CD4-positive, alpha-beta T cell (primary cell): ENCODE results near the gene SPECC1. TPM values are rescaled to one million over a fixed set of nuclear protein-coding genes. Genes with fewer than 3 reads are reported as not detected.
"Not testable (repeated sequence)": the region's sequence is repeated elsewhere in the genome, so short reads cannot be mapped to it uniquely, and the experiment has no call there.

ENCODE experiments used
- ATAC-seq: fragments of 200-7000 bp; cut with Tn5 transposase; one replicate; pipeline ENCODE4 v1.10.0; 2022; ENCODE audit warnings: mild to moderate bottlenecking; ENCODE audit not compliant: poor library complexity
- CTCF ChIA-PET: fragments of 350-600 bp; sonication (Branson Sonifier 250); formaldehyde crosslinking; loops from one replicate; lab custom pipeline; 2021; ENCODE audit warnings: antibody characterized with exemption, inconsistent platforms; lab: Charles Lee
- POLR2A ChIA-PET: fragments of 350-600 bp; sonication (Branson Sonifier 250); formaldehyde crosslinking; loops from one replicate; lab custom pipeline; 2021; ENCODE audit warnings: antibody characterized with exemption, inconsistent platforms; lab: Charles Lee
- DNase-seq, 14 experiments: peaks; one replicate each; pipeline ENCODE4 v3.0.0-alpha.2; 2013 to 2020; ENCODE audit warnings: mixed read lengths in 2 of 14
- H3K27ac ChIP-seq, 2 donors: one replicate each; pipeline versions ENCODE4 v1.5.1 to v1.7.0; 2013; ENCODE audit warnings: low read length in 2 of 2, low read depth in 1 of 2, mild to moderate bottlenecking in 1 of 2
- H3K27me3 ChIP-seq, 2 experiments: 1 replicate in 1 of 2; 2 replicates in 1 of 2; pipeline versions ENCODE4 v1.6.1 to v1.7.0; 2013; ENCODE audit warnings: low read length in 2 of 2, control low read depth in 1 of 2, mild to moderate bottlenecking in 1 of 2, moderate library complexity in 1 of 2; ENCODE audit not compliant: insufficient read depth in 2 of 2, control insufficient read depth in 1 of 2
- H3K36me3 ChIP-seq: one replicate; pipeline ENCODE4 v1.6.1; 2013; ENCODE audit warnings: low read length, control low read depth; ENCODE audit not compliant: insufficient read depth
- H3K4me1 ChIP-seq: one replicate; pipeline ENCODE4 v1.6.1; 2013; ENCODE audit warnings: low read length, control low read depth; ENCODE audit not compliant: insufficient read depth
- H3K4me3 ChIP-seq: one replicate; pipeline ENCODE4 v1.5.1; 2013; ENCODE audit warnings: mild to moderate bottlenecking, low read length, moderate library complexity
- H3K9me3 ChIP-seq, 2 experiments: 1 replicate in 1 of 2; 2 replicates in 1 of 2; pipeline versions ENCODE4 v1.6.1 to v1.7.0; 2013; ENCODE audit warnings: low read length in 2 of 2, mild to moderate bottlenecking in 2 of 2, control low read depth in 1 of 2, moderate library complexity in 1 of 2; ENCODE audit not compliant: control insufficient read depth in 1 of 2, insufficient read depth in 1 of 2
- H3K27ac Mint-ChIP-seq: one replicate; pipeline ENCODE4 v1.8.0; 2020; ENCODE audit warnings: mixed read lengths
- H3K27me3 Mint-ChIP-seq: one replicate; pipeline ENCODE4 v1.8.0; 2021; ENCODE audit warnings: mixed read lengths
- H3K36me3 Mint-ChIP-seq: one replicate; pipeline ENCODE4 v1.8.0; 2021; ENCODE audit warnings: low read depth, mixed read lengths
- H3K4me1 Mint-ChIP-seq: one replicate; pipeline ENCODE4 v1.8.0; 2021; ENCODE audit warnings: low read depth, mixed read lengths
- H3K4me3 Mint-ChIP-seq: one replicate; pipeline ENCODE4 v1.8.0; 2020; ENCODE audit warnings: mild to moderate bottlenecking, mixed read lengths
- H3K9me3 Mint-ChIP-seq: one replicate; pipeline ENCODE4 v1.8.0; 2020; ENCODE audit warnings: mixed read lengths
- intact Hi-C, 2 experiments: fragments of 100-400 bp; cut with DNase I in 1 of 2; cut with micrococcal nuclease in 1 of 2; formaldehyde crosslinking; loops; one replicate each; pipeline versions ENCODE4 v1.15.1 to v1.9.0; 2023 to 2025; cut with DNase I, micrococcal nuclease
- total RNA-seq, 174 experiments: library from RNA in 2 of 174; stranded (reverse) in 2 of 174; gene quantifications; one replicate each; pipeline ENCODE4 v1.2.3 and lab custom pipeline; 2021 to 2026
- TF ChIP-seq, protein P1 (sequence below): fragments of 200-600 bp; IDR thresholded peaks from one replicate; pipeline ENCODE4 v1.8.0; 2022; ENCODE audit warnings: antibody characterized with exemption, mild to moderate bottlenecking

Gene SPECC1
- total RNA-seq, 2 experiments from 2014 or later = 4.3 to 4.4 TPM

DNA sequence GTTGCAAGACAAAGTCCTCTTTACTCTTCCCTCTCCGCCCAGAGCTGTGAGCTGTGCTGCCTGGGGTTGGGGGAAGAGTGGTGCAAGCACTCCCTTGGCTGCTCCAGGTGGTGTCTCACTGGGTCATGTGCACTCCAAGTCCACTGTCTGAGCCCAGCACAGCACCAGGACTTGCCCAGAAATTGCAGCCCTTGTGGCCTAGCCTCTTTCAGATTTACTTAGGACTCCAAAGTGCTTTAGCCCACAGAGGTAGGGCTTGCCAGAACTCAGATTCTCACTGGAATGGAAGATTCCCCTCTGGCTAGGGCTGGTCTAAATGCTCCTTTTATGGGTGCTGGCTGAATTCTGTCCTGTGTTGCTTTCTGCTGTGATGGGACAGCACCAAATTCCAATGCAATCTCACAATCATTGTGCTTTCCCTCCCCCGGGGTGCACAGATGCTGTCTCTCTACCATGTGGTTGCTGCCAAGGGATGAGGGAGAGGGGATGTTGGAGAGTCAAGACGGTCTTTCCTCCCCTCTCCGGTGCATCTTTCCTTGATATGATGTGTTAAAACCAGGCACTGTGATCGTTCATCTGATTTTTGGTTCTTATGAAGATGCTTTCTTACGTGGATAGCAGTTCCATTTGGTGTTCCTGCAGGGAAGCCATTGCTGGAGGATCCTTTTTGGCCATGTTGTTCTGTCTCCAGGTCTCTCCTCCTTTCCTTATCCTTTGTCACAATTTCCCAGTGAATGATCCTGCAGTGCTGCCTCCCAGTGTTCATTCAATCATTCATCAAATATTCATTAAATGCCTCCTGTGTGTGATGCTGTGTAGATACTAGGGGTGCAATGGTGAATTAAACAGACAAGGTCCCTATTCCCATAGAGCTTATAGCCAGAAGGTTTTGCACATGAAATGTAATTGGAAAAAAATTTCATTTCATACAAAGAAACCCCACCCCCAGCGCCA lies 216.3 kb downstream of the SPECC1 start:
- no peak overlapping the region for H3K4me3 Mint-ChIP-seq

DNA sequence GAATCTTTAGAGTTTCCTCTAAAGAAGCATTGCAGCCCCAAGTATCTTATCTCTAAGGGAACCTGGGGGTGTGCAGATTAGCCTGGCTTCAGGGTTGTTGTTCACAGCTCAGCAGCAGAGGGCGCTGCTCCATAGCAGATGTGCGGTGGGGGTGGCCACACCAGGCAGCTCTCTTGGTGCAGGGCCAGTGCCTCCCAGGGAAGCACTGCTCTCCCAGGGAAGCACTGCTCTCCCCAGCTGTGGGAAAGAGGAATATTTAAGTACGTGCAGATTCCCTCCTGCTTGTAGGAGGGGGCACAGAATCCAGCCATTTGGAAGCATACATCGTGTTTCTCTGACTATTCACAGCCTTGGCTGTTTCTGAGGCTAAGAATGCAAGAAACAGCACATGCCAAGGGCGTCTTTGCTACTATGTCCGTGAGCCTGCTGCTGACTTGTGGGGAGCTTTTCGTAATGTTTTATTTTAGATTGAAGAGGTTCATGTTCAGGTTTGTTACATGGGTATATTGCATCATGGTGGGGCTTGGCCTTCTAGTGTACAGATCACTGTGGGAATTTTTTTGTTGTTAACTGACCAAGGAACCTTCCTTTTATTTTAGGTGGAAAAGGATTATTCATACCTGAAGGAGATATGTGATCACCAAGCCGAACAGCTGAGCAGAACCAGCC lies 217.8 kb downstream of the SPECC1 start:
- Mint-ChIP-seq H3K9me3 (no peaks in the 10 kb centered on the region), H3K4me3 (no peak overlapping the region), H3K4me1 (peaks cover 26% of the 10 kb centered on the region), H3K36me3 (no peaks in the 10 kb centered on the region), H3K27ac (no peak overlapping the region), H3K27me3 (no peaks in the 10 kb centered on the region)
- H3K27me3 ChIP-seq = no peaks in the 10 kb centered on the region
- DNase-seq (peak; percentile 66 to 88 (median 74)), ATAC-seq (peak; percentile 100)
- TF ChIP-seq, protein P1, sequence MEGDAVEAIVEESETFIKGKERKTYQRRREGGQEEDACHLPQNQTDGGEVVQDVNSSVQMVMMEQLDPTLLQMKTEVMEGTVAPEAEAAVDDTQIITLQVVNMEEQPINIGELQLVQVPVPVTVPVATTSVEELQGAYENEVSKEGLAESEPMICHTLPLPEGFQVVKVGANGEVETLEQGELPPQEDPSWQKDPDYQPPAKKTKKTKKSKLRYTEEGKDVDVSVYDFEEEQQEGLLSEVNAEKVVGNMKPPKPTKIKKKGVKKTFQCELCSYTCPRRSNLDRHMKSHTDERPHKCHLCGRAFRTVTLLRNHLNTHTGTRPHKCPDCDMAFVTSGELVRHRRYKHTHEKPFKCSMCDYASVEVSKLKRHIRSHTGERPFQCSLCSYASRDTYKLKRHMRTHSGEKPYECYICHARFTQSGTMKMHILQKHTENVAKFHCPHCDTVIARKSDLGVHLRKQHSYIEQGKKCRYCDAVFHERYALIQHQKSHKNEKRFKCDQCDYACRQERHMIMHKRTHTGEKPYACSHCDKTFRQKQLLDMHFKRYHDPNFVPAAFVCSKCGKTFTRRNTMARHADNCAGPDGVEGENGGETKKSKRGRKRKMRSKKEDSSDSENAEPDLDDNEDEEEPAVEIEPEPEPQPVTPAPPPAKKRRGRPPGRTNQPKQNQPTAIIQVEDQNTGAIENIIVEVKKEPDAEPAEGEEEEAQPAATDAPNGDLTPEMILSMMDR = peak; percentile 89
- ChIA-PET POLR2A (interaction anchor here (0.9 to 1.0 kb wide), 2 partner anchors 64 to 94 kb away, joined by 4 read pairs; no protein-coding TSS in a partner anchor), CTCF (interaction anchor here (0.6 to 2.3 kb wide), 9 partner anchors 10 to 106 kb away, joined by 3 to 23 read pairs (median 4); no protein-coding TSS in a partner anchor)
- peaks cover 6% of the 10 kb centered on the region for H3K4me1 ChIP-seq
- intact Hi-C loops = loop anchor here (1.0 kb wide), 2 partner anchors 93 to 106 kb away; no protein-coding TSS in a partner anchor
- H3K9me3 ChIP-seq = no peaks in the 10 kb centered on the region
- H3K27ac ChIP-seq = no peak overlapping the region
- H3K4me3 ChIP-seq = no peak overlapping the region
- H3K36me3 ChIP-seq = no peaks in the 10 kb centered on the region

More for the DNA sequence above, 216.3 kb downstream of the SPECC1 start:
- Histone ChIP-seq H3K4me3 (no peak overlapping the region), H3K36me3 (no peaks in the 10 kb centered on the region), H3K9me3 (no peaks in the 10 kb centered on the region), H3K27ac (no peak overlapping the region), H3K27me3 (no peaks in the 10 kb centered on the region), H3K4me1 (peaks cover 6% of the 10 kb centered on the region)
- Mint-ChIP-seq H3K36me3 (no peaks in the 10 kb centered on the region), H3K27me3 (no peaks in the 10 kb centered on the region), H3K27ac (no peak overlapping the region), H3K4me1 (peaks cover 26% of the 10 kb centered on the region), H3K9me3 (no peaks in the 10 kb centered on the region)
- DNase-seq = no peak
- POLR2A ChIA-PET = interaction anchor here (1.0 kb wide), 1 partner anchor 65 kb away, joined by 4 read pairs; no protein-coding TSS in a partner anchor
- CTCF ChIA-PET = no interaction called here
- ATAC-seq = no peak
- intact Hi-C loops = loop anchor here (1.0 kb wide), 2 partner anchors 95 to 104 kb away; no protein-coding TSS in a partner anchor
- TF ChIP-seq, protein P1 = no peak

DNA sequence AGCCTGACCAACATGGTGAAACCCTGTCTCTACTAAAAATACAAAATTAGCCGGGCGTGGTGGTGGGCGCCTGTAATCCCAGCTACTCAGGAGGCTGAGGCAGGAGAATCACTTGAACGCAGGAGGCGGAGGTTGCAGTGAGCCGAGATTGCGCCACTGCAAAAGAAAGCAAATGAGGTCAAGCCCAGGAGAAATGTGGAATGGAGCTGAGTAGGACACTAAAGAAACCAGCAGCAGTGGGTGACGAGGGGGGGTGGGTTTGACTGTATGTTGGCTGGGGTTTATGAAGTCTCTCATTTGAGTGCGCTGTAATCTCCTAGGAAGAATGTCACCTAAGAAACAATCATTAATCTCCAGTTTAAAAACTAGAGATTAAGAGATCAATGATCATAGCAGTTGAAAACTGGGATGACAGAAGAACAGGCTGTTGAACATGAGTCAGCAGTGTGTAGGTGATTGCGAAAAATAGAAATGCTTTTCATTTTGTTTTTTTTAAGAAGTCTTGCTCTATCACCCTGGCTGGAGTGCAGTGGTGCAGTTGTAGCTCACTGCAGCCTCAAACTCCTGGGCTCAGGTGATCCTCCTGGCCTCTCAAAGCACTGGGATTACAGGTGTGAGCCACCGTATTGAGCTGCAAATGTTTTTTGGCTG lies 218.7 kb downstream of the SPECC1 start:
- H3K27me3 ChIP-seq, H3K27me3 Mint-ChIP-seq, H3K36me3 Mint-ChIP-seq, H3K36me3 ChIP-seq, H3K4me3 Mint-ChIP-seq, H3K4me1 ChIP-seq, H3K9me3 Mint-ChIP-seq, H3K27ac Mint-ChIP-seq, H3K27ac ChIP-seq, H3K4me3 ChIP-seq, H3K9me3 ChIP-seq, ATAC-seq, DNase-seq: not testable (repeated sequence)
- ChIA-PET CTCF (interaction anchor here (1.3 to 2.3 kb wide), 3 partner anchors 93 to 107 kb away, joined by 3 to 23 read pairs (median 4); no protein-coding TSS in a partner anchor), POLR2A (interaction anchor here (1.6 kb wide), 1 partner anchor 43 kb away, joined by 3 read pairs; no protein-coding TSS in a partner anchor)
- H3K4me1 Mint-ChIP-seq = peaks cover 34% of the 10 kb centered on the region
- intact Hi-C loops = loop anchor here in 1 of 2 experiments (2.0 kb wide), 1 partner anchor 235 kb away; no protein-coding TSS in a partner anchor
